DOHH2 (cell line): ENCODE results near the gene ZSWIM6.

Experiments
- H3F3A ChIP-seq: fragments of 200-600 bp; sonication (generic), shearing (Covaris generic); 2 replicates; pipeline ENCODE4 v1.6.0; 2016; ENCODE audit warnings: antibody characterized with exemption, mild to moderate bottlenecking; ENCODE audit not compliant: control insufficient read depth, insufficient read depth
- H3K27ac ChIP-seq: fragments of 200-600 bp; sonication (generic); 2 replicates; pipeline ENCODE4 v1.5.1; 2014; ENCODE audit warnings: low read depth, mild to moderate bottlenecking, low read length, moderate library complexity
- H3K27me3 ChIP-seq: fragments of 200-600 bp; sonication (generic); 2 replicates; pipeline ENCODE4 v1.6.1; 2014; ENCODE audit warnings: mild to moderate bottlenecking, low read length, mixed read lengths; ENCODE audit not compliant: control insufficient read depth
- H3K36me3 ChIP-seq: fragments of 200-600 bp; sonication (generic); 2 replicates; pipeline ENCODE4 v1.6.1; 2014; ENCODE audit warnings: mild to moderate bottlenecking, low read length, moderate library complexity, mixed read lengths; ENCODE audit not compliant: control insufficient read depth
- H3K4me1 ChIP-seq: fragments of 200-600 bp; sonication (generic); 2 replicates; pipeline ENCODE4 v1.6.1; 2014; ENCODE audit warnings: mild to moderate bottlenecking, low read length, mixed read lengths; ENCODE audit not compliant: control insufficient read depth
- H3K4me2 ChIP-seq: fragments of 200-600 bp; sonication (generic); 2 replicates; pipeline ENCODE4 v1.6.0; 2014; ENCODE audit warnings: mild to moderate bottlenecking, low read length, moderate library complexity
- H3K4me3 ChIP-seq: fragments of 200-600 bp; sonication (generic); 2 replicates; pipeline ENCODE4 v1.5.1; 2014; ENCODE audit warnings: mild to moderate bottlenecking, low read length, mixed read lengths
- H3K79me2 ChIP-seq: fragments of 200-600 bp; sonication (generic); 2 replicates; pipeline ENCODE4 v1.6.1; 2014; ENCODE audit warnings: mild to moderate bottlenecking, low read length, mixed read lengths; ENCODE audit not compliant: control insufficient read depth
- H3K9me2 ChIP-seq: fragments of 200-600 bp; sonication (generic); replicated peaks from 2 replicates; pipeline ENCODE4 v1.6.1; 2014; ENCODE audit warnings: mild to moderate bottlenecking, low read length, mixed read lengths; ENCODE audit not compliant: control insufficient read depth
- H3K9me3 ChIP-seq: fragments of 200-600 bp; sonication (generic); 2 replicates; pipeline ENCODE4 v1.6.1; 2014; ENCODE audit warnings: antibody characterized with exemption, low read length, mixed read lengths; ENCODE audit not compliant: control insufficient read depth, insufficient read depth
- H4K20me1 ChIP-seq: fragments of 200-600 bp; sonication (generic); 2 replicates; pipeline ENCODE4 v1.6.0; 2014; ENCODE audit warnings: low read depth, mild to moderate bottlenecking, antibody characterized with exemption, low read length, moderate library complexity; ENCODE audit not compliant: control insufficient read depth, insufficient read depth
- EZH2phosphoT487 ChIP-seq: fragments of 200-600 bp; sonication (generic); IDR thresholded peaks from 2 replicates; pipeline ENCODE4 v1.6.1; 2017; ENCODE audit warnings: borderline replicate concordance, mild to moderate bottlenecking, antibody characterized with exemption, low read length, moderate library complexity, mixed read lengths
- TF ChIP-seq, protein P1 (sequence below): fragments of 200-600 bp; sonication (generic); IDR thresholded peaks from one replicate; pipeline ENCODE4 v1.5.1; 2014; ENCODE audit warnings: antibody characterized with exemption, mild to moderate bottlenecking, low read depth, low read length; ENCODE audit not compliant: poor library complexity, severe bottlenecking

The ZSWIM6 gene

DNA sequence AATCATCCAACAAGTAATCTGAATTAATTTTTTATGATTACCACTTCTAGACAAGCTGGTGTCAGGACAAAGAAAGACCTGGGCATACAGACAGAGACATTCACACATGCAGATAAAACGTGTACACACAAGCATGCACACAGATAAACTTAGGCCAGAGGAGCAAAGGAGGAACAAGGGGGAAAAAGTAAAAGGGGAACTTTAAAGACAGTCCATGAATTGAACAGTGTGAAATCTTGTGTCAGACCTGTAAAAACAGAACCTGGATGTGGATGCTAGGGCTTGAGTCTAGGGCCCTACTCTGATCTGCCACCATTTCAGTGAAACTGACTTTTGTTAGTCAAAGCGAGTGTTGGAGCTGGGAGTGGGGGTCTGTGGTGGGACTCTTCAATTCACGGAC, 11.2 kb upstream of the ZSWIM6 start:
- no peaks in the 10 kb centered on the region for H3F3A ChIP-seq
- H3K27ac ChIP-seq, result no peak overlapping the region
- H3K36me3 ChIP-seq, result no peaks in the 10 kb centered on the region
- no peaks in the 10 kb centered on the region for H3K9me3 ChIP-seq
- H3K9me2 ChIP-seq, result no peaks in the 10 kb centered on the region
- TF ChIP-seq, protein P1, sequence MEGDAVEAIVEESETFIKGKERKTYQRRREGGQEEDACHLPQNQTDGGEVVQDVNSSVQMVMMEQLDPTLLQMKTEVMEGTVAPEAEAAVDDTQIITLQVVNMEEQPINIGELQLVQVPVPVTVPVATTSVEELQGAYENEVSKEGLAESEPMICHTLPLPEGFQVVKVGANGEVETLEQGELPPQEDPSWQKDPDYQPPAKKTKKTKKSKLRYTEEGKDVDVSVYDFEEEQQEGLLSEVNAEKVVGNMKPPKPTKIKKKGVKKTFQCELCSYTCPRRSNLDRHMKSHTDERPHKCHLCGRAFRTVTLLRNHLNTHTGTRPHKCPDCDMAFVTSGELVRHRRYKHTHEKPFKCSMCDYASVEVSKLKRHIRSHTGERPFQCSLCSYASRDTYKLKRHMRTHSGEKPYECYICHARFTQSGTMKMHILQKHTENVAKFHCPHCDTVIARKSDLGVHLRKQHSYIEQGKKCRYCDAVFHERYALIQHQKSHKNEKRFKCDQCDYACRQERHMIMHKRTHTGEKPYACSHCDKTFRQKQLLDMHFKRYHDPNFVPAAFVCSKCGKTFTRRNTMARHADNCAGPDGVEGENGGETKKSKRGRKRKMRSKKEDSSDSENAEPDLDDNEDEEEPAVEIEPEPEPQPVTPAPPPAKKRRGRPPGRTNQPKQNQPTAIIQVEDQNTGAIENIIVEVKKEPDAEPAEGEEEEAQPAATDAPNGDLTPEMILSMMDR, result no peak
- peaks cover 12% of the 10 kb centered on the region for H3K4me1 ChIP-seq
- no peaks in the 10 kb centered on the region for H4K20me1 ChIP-seq
- no peak overlapping the region for H3K4me3 ChIP-seq
- no peak overlapping the region for H3K4me2 ChIP-seq
- no peaks in the 10 kb centered on the region for H3K27me3 ChIP-seq
- H3K79me2 ChIP-seq, result no peaks in the 10 kb centered on the region

DNA sequence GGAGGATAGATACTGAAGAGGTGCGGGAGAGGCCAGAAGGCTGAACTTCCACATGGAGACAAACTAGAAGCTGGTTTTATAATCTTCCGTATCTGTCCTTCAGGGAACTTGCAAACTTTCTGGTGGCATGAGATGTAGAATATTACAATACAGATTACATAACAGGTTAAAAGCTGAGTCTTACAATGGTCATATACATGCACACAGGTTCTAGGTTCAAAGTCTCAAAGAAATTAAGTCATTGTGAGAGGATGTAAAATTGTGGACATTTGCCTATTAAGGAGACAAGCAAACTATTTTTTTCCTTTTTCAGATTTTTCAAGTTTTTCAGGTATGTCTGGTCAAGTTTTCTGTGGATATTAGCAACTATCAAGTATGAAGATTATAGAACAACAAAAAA, 10.4 kb upstream of the ZSWIM6 start:
- Histone ChIP-seq H3K4me2 (no peak overlapping the region), H3K27ac (no peak overlapping the region), H3K36me3 (no peaks in the 10 kb centered on the region), H3F3A (no peaks in the 10 kb centered on the region), H3K9me2 (no peaks in the 10 kb centered on the region), H4K20me1 (no peaks in the 10 kb centered on the region), H3K4me1 (peaks cover 12% of the 10 kb centered on the region), H3K4me3 (no peak overlapping the region), H3K79me2 (no peaks in the 10 kb centered on the region), H3K9me3 (no peaks in the 10 kb centered on the region), H3K27me3 (no peaks in the 10 kb centered on the region)
- TF ChIP-seq, protein P1, result no peak
- TF ChIP-seq EZH2phosphoT487, result no peak

DNA sequence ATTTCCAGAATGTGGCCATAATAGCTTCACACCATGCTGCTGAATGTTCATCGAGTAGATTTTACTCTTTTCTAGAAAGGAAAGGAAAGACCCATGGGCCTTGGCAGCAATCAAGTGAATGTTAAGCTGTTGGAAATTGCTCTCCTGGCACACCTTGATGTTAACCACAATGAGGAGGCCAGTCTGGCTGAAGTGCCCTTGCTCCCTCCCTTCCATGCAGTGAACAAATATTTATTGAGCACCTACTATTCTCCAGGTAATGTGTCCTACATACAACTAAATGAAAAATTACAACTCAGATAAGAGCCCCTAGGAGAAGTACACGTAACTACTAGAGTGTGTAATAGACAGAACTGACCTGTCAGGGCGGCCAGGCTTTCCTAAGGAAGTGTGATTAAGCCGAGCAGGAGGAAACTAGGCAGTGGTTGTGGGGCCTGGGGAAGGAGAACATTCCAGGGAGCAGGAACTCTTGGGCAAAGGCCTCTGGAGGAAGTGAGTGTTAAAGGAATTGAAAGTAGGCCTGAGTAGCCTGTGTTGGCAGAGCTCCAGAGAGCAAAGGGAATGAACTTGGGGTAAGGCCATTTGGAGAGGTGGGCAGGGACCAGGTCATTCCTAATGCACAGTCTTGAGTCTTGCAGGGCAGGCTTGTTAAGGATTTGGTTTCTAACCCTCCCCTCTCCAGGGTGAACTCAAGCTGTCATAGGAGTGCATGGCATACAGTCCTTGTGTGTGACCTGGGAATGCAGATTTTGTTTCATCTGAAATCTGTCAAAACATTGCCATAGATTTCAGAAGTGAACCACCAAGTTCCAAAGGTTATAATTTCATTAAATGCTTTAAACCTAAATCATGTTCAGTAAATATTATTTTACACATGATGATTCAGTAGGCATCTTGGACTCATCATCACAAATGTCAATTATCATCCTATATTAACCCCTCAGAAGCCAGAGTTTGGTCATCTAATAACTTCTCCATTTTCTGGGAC, 9.0 kb upstream of the ZSWIM6 start:
- Histone ChIP-seq H3K4me1 (peaks cover 12% of the 10 kb centered on the region), H3K36me3 (no peaks in the 10 kb centered on the region), H4K20me1 (no peaks in the 10 kb centered on the region), H3K79me2 (no peaks in the 10 kb centered on the region), H3F3A (no peaks in the 10 kb centered on the region), H3K27me3 (peaks cover 9% of the 10 kb centered on the region), H3K4me2 (no peak overlapping the region), H3K9me2 (no peaks in the 10 kb centered on the region), H3K27ac (no peak overlapping the region), H3K9me3 (no peaks in the 10 kb centered on the region), H3K4me3 (no peak overlapping the region)
- TF ChIP-seq, protein P1, result no peak
- no peak for TF ChIP-seq EZH2phosphoT487
